ENCODE measurements around the gene RAB37. TPM values are rescaled to one million over a fixed set of nuclear protein-coding genes. Genes with fewer than 3 reads are reported as not detected.
A peak's percentile ranks its signal among the peaks of the same experiment; 100 is the strongest.

Gene RAB37
- total and polyA plus RNA-seq, 9 of the 15 experiments (the other 6 are each of a cell fraction or from before 2014, with no cell fraction given): 0.03 to 0.27 (median 0.11) TPM; not detected in 4

GRCh38 chr17:74744714-74745547 is 7.9 kb downstream of the RAB37 start (continued):
- no peak for TF ChIP-seq CUX1 (CRISPR knock-in tag; IDR thresholded peaks at IDR 0.05)
- TF ChIP-seq CXXC5 (CRISPR knock-in tag; IDR thresholded peaks at IDR 0.05): no peak
- no peak for TF ChIP-seq POLR3A (IDR thresholded peaks at IDR 0.05; ENCODE audit: borderline replicate concordance, extremely low read depth, insufficient read depth, insufficient read length)
- no peak for TF ChIP-seq HOXB6 (CRISPR knock-in tag; IDR thresholded peaks at IDR 0.05; ENCODE audit: borderline replicate concordance)
- TF ChIP-seq PRPF4 (IDR thresholded peaks at IDR 0.05; ENCODE audit: insufficient read depth, low read depth, low read length, poor library complexity, severe bottlenecking): no peak
- TF ChIP-seq L3MBTL2 (IDR thresholded peaks at IDR 0.05): no peak
- TF ChIP-seq TEAD2 (tag; IDR thresholded peaks at IDR 0.05): no peak
- no peak for TF ChIP-seq SREBF1 (IDR thresholded peaks at IDR 0.05; ENCODE audit: borderline replicate concordance, low read depth, low read length)
- TF ChIP-seq ZNF184 (CRISPR knock-in tag; IDR thresholded peaks at IDR 0.05): no peak
- TF ChIP-seq DPF2 (IDR thresholded peaks at IDR 0.05): no peak
- TF ChIP-seq GABPB2 (CRISPR knock-in tag; conservative IDR thresholded peaks at IDR 0.05): no peak
- no peak for TF ChIP-seq ZNF212 (CRISPR knock-in tag; IDR thresholded peaks at IDR 0.05)
- TF ChIP-seq REST (IDR thresholded peaks at IDR 0.05; ENCODE audit: borderline replicate concordance): peak; percentile 94
- TF ChIP-seq REST (CRISPR knock-in tag; IDR thresholded peaks at IDR 0.05; ENCODE audit: low read depth): no peak
- no peak for TF ChIP-seq CBFA2T2 (conservative IDR thresholded peaks at IDR 0.05)
- no peak for TF ChIP-seq DACH1 (IDR thresholded peaks at IDR 0.05; ENCODE audit: partially characterized antibody)

All from K562 (cell line).